ENCODE results near the gene ATP6V1B1.
A peak's percentile ranks its signal among the peaks of the same experiment; 100 is the strongest.
"Not testable (repeated sequence)": the region's sequence is repeated elsewhere in the genome, so short reads cannot be mapped to it uniquely, and the experiment has no call there.

ATP6V1B1 gene

GRCh38 chr2:70994699-70995425, 59.2 kb downstream of the ATP6V1B1 start, which contains the start of gene TEX261:
TSS of gene TEX261 (minus strand) at chr2:70994873. CDS start at chr2:70994757, 116 bp downstream.
- TF ChIP-seq CTCF (IDR thresholded peaks at IDR 0.05) = peak; percentile 95
- TF ChIP-seq ZFX (IDR thresholded peaks at IDR 0.05; ENCODE audit: borderline replicate concordance) = no peak
- H3K27ac ChIP-seq = peak within 1 kb of the TSS; percentile 50

- no peak overlapping the region for H3K27ac ChIP-seq
- no peak for TF ChIP-seq CTCF (IDR thresholded peaks at IDR 0.05)
- no peak for TF ChIP-seq ZFX (IDR thresholded peaks at IDR 0.05; ENCODE audit: borderline replicate concordance)
Measured at GRCh38 chr2:70995426-70995729, 59.7 kb downstream of the ATP6V1B1 start.

- H3K27ac ChIP-seq = not testable (repeated sequence)
Measured at GRCh38 chr2:70998885-70999284, 63.2 kb downstream of the ATP6V1B1 start.

- no peak overlapping the region for H3K27ac ChIP-seq
- TF ChIP-seq CTCF (IDR thresholded peaks at IDR 0.05) (no peak), ZFX (IDR thresholded peaks at IDR 0.05; ENCODE audit: borderline replicate concordance) (no peak)
Measured at GRCh38 chr2:70999362-70999761, 63.7 kb downstream of the ATP6V1B1 start.

- not testable (repeated sequence) for H3K27ac ChIP-seq
Measured at GRCh38 chr2:70999931-71000330, 64.2 kb downstream of the ATP6V1B1 start.

- no peak for TF ChIP-seq ZFX (IDR thresholded peaks at IDR 0.05; ENCODE audit: borderline replicate concordance)
- TF ChIP-seq CTCF (IDR thresholded peaks at IDR 0.05) = peak; percentile 98
- no peak overlapping the region for H3K27ac ChIP-seq
Measured at GRCh38 chr2:71000780-71001591, 65.3 kb downstream of the ATP6V1B1 start.

- TF ChIP-seq CTCF (IDR thresholded peaks at IDR 0.05) (no peak), ZFX (IDR thresholded peaks at IDR 0.05; ENCODE audit: borderline replicate concordance) (no peak)
- H3K27ac ChIP-seq = no peak overlapping the region
Measured at GRCh38 chr2:71001592-71001927, 65.9 kb downstream of the ATP6V1B1 start.

- no peak overlapping the region for H3K27ac ChIP-seq
- TF ChIP-seq CTCF (IDR thresholded peaks at IDR 0.05) (no peak), ZFX (IDR thresholded peaks at IDR 0.05; ENCODE audit: borderline replicate concordance) (no peak)
Measured at GRCh38 chr2:71001981-71002570, 66.4 kb downstream of the ATP6V1B1 start.
